NCI-H2196 treated with DMSO at 0.1 percent for 48 hours (cell line): ENCODE measurements around the gene IL3.

ENCODE experiments used
- DNase-seq: peaks from one replicate; lab custom pipeline; 2025; ENCODE audit not compliant: unreplicated experiment; lab: John Stamatoyannopoulos, UW

The IL3 gene

DNA sequence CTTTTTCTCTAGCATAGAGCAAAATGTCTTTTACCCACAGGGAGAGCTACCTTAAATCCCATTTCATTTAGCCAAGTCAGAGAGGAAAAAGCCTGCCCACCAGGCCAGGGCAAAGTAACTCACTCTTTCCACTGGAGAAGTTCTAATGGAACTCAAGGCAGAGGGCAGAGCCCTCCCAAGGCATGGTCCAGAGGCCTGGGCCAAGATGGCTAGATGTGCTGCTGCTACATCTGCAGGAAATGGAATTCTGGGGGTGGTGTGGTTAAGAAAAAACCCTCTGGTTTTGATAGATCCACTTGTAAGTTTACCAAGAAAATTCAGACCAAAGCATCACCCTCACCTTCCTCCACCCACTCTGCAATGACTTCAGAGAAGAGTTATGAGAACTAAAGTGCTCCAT is 50.5 kb downstream of the IL3 start:
- DNase-seq, result no peak

DNA sequence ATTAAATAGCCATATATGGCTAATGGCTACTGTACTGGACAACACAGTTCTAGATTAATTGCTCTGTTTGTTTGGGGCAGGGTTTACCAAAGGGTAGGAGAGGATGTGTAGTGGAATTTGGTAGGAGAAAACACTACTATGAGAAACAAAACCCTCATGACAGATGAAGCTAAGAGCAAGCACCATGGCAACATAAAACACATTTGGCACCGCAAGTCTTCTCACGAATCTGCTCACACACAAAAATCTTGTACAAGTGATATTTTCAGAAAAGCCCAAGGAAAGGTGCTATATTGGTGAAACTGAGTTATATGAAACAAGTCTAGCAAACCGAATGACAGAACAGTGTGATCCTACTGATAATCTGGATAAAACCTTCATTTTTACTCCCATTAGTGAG is 51.7 kb downstream of the IL3 start:
- no peak for DNase-seq
